ENCODE results near the gene ANAPC2.

DNA sequence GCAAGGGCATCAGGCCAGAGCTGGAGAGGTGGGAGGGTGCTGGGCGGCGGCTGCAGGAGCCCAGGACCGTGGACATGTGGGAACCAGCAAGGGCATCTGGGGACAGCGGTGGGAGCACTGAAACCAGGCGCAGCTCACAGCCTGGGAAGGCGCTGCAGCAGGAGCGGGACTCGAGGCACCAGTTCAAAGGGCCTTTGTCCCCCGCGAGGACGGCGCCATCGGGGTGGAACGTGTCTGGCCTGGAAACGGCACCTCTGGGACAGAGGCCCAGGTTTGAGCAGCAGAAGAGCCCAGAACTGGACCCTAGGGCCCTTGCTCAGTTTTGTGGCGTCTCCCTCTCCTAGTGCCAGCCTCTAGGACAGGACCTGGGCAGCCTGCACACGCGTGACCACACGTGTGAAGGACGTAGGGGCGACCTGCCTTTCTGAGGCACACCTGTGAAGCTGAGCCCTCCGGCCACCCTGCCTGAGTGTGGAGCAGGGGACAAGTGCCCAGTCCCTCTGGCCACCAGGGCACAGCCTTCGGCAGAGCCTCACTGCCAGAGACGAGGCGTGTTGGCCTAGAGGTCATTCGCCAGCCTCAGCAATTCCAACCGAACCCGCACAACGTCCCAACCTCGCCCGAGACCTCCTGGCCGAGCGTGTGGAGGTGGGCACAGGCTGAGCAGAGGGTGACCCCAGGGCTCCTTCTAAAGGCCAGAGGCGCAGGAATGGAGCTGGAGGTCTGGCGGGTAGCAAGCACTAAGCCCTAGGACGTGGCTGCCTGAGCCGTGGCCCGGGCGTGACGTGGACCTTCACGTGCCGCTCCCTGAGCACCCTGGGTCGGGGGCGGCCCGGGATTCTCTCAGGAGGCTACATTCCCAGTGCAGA, 14.3 kb downstream of the ANAPC2 start:
- no peak for TF ChIP-seq CTCF (IDR thresholded peaks at IDR 0.05; ENCODE audit: low read depth, low read length)
- TF ChIP-seq EZH2phosphoT487 (IDR thresholded peaks at IDR 0.05; ENCODE audit: low read depth): no peak

Data from OCI-LY3 (cell line).